ENCODE data around the gene FAM24B.

- TF ChIP-seq GATA2 (IDR thresholded peaks at IDR 0.05; ENCODE audit: low read depth, low read length), result no peak
- no peak for TF ChIP-seq GATA3 (IDR thresholded peaks at IDR 0.05; ENCODE audit: low read depth, low read length)
These were observed 43.5 kb downstream of the FAM24B start for GRCh38 chr10:122835908-122836307.
